Measurements from ENCODE around the gene SMCO2.

The SMCO2 gene

DNA sequence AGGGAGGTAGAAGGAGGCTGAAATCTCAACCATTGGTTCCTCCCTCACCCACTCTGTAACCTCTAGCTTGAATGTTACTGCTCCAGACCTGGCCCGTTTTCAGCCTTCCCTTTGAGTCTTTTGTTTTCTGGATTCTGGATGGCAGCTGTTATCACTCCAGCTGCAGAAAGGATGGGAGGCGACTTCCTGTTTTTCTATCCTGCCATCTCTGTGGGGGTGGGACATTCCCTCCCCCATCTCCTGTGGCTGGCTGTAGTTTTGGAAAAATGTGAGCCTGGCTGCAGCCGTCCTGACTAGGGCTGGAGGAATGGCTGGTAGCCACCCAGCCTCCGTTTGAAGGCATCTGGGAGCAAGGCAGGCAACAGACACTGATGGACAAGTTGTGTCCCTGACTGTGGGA lies 74.5 kb downstream of the SMCO2 start:
- no peaks in the 10 kb centered on the region for H3K79me2 ChIP-seq (ENCODE audit: control insufficient read depth, low read length)
- H3K9me2 ChIP-seq (replicated peaks; ENCODE audit: control insufficient read depth, low read length) = no peaks in the 10 kb centered on the region
- no peaks in the 10 kb centered on the region for H3K9me3 ChIP-seq (ENCODE audit: control insufficient read depth, insufficient read depth, low read length)
- no peaks in the 10 kb centered on the region for H3F3A ChIP-seq (ENCODE audit: control insufficient read depth, insufficient read depth)
- no peak overlapping the region for H3K4me3 ChIP-seq (ENCODE audit: low read length)
- no peaks in the 10 kb centered on the region for H3K36me3 ChIP-seq (ENCODE audit: control insufficient read depth, low read length)
- peaks cover 17% of the 10 kb centered on the region for H3K4me1 ChIP-seq (ENCODE audit: control insufficient read depth, low read length)
- H3K27me3 ChIP-seq (ENCODE audit: control insufficient read depth, low read length) = peaks cover 14% of the 10 kb centered on the region
- H3K4me2 ChIP-seq (ENCODE audit: low read length) = no peak overlapping the region
- H3K27ac ChIP-seq (ENCODE audit: low read depth, low read length) = no peak overlapping the region
- H4K20me1 ChIP-seq (ENCODE audit: control insufficient read depth, insufficient read depth, low read depth, low read length) = no peaks in the 10 kb centered on the region
- TF ChIP-seq EZH2phosphoT487 (IDR thresholded peaks at IDR 0.05; ENCODE audit: borderline replicate concordance, low read length) (no peak), CTCF (IDR thresholded peaks at IDR 0.05; ENCODE audit: low read depth, low read length, poor library complexity, severe bottlenecking) (no peak)

- Histone ChIP-seq H3K9me2 (replicated peaks; ENCODE audit: control insufficient read depth, low read length) (no peaks in the 10 kb centered on the region), H3K4me1 (ENCODE audit: control insufficient read depth, low read length) (peaks cover 17% of the 10 kb centered on the region), H3K36me3 (ENCODE audit: control insufficient read depth, low read length) (no peaks in the 10 kb centered on the region), H3K9me3 (ENCODE audit: control insufficient read depth, insufficient read depth, low read length) (no peaks in the 10 kb centered on the region), H3F3A (ENCODE audit: control insufficient read depth, insufficient read depth) (no peaks in the 10 kb centered on the region), H3K4me3 (ENCODE audit: low read length) (no peak overlapping the region), H3K27me3 (ENCODE audit: control insufficient read depth, low read length) (peaks cover 14% of the 10 kb centered on the region), H3K79me2 (ENCODE audit: control insufficient read depth, low read length) (no peaks in the 10 kb centered on the region), H3K27ac (ENCODE audit: low read depth, low read length) (no peak overlapping the region), H4K20me1 (ENCODE audit: control insufficient read depth, insufficient read depth, low read depth, low read length) (no peaks in the 10 kb centered on the region), H3K4me2 (ENCODE audit: low read length) (no peak overlapping the region)
- no peak for TF ChIP-seq CTCF (IDR thresholded peaks at IDR 0.05; ENCODE audit: low read depth, low read length, poor library complexity, severe bottlenecking)
- TF ChIP-seq EZH2phosphoT487 (IDR thresholded peaks at IDR 0.05; ENCODE audit: borderline replicate concordance, low read length) = no peak
These were observed 75.4 kb downstream of the SMCO2 start for GRCh38 chr12:27521981-27522380.

DNA sequence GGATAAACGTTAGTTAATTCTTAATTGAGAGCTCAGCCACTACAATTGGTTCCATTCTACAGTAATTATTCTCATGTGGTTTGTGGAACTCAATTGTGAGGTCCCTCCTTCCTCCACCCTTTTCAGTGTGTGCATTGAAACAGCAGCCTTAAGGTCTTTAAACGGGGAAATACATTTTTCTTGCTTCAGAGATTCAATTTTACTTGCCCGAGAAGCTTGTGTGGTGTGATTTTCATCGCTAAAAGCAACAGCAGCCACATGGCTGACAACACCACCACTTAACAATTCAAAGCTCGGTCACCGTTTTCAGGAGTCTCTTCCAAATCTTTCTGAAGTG lies 76.7 kb downstream of the SMCO2 start:
- no peaks in the 10 kb centered on the region for H4K20me1 ChIP-seq (ENCODE audit: control insufficient read depth, insufficient read depth, low read depth, low read length)
- peak overlapping the region; percentile 81 for H3K4me2 ChIP-seq (ENCODE audit: low read length)
- peaks cover 14% of the 10 kb centered on the region for H3K27me3 ChIP-seq (ENCODE audit: control insufficient read depth, low read length)
- peaks cover 17% of the 10 kb centered on the region for H3K4me1 ChIP-seq (ENCODE audit: control insufficient read depth, low read length)
- no peaks in the 10 kb centered on the region for H3F3A ChIP-seq (ENCODE audit: control insufficient read depth, insufficient read depth)
- no peaks in the 10 kb centered on the region for H3K79me2 ChIP-seq (ENCODE audit: control insufficient read depth, low read length)
- H3K27ac ChIP-seq (ENCODE audit: low read depth, low read length) = no peak overlapping the region
- H3K4me3 ChIP-seq (ENCODE audit: low read length) = peak overlapping the region; percentile 99
- TF ChIP-seq CTCF (IDR thresholded peaks at IDR 0.05; ENCODE audit: low read depth, low read length, poor library complexity, severe bottlenecking) (no peak), EZH2phosphoT487 (IDR thresholded peaks at IDR 0.05; ENCODE audit: borderline replicate concordance, low read length) (no peak)
- H3K9me3 ChIP-seq (ENCODE audit: control insufficient read depth, insufficient read depth, low read length) = no peaks in the 10 kb centered on the region
- H3K36me3 ChIP-seq (ENCODE audit: control insufficient read depth, low read length) = no peaks in the 10 kb centered on the region
- no peaks in the 10 kb centered on the region for H3K9me2 ChIP-seq (replicated peaks; ENCODE audit: control insufficient read depth, low read length)
